Activated CD4-positive, alpha-beta T cell treated with anti-CD3 and anti-CD28 coated beads, Interleukin-2, amount 10 ng/mL, durations not matched to agents 7 days and 5 days (primary cell): ENCODE data around the gene FRRS1. TPM values are rescaled to one million over a fixed set of nuclear protein-coding genes. Genes with fewer than 3 reads are reported as not detected.
"Not testable (repeated sequence)": the region's sequence is repeated elsewhere in the genome, so short reads cannot be mapped to it uniquely, and the experiment has no call there.

Experiments used
- CTCF ChIA-PET: fragments of 350-600 bp; sonication (Branson Sonifier 250); formaldehyde crosslinking; loops from one replicate; lab custom pipeline; 2021; ENCODE audit warnings: antibody characterized with exemption; lab: Charles Lee
- POLR2A ChIA-PET: fragments of 350-600 bp; sonication (Branson Sonifier 250); formaldehyde crosslinking; loops from one replicate; lab custom pipeline; 2021; ENCODE audit warnings: antibody characterized with exemption; lab: Charles Lee
- DNase-seq: peaks from one replicate; pipeline ENCODE4 v3.0.0-alpha.2; 2020
- H3K27ac Mint-ChIP-seq: one replicate; pipeline ENCODE4 v1.8.0; 2021; ENCODE audit warnings: mild to moderate bottlenecking, moderate library complexity, mixed read lengths
- H3K27me3 Mint-ChIP-seq: one replicate; pipeline ENCODE4 v1.8.0; 2021; ENCODE audit warnings: mixed read lengths
- H3K36me3 Mint-ChIP-seq: one replicate; pipeline ENCODE4 v1.8.0; 2021; ENCODE audit warnings: low read depth, mixed read lengths
- H3K4me1 Mint-ChIP-seq: one replicate; pipeline ENCODE4 v1.8.0; 2021; ENCODE audit warnings: mixed read lengths
- H3K4me3 Mint-ChIP-seq: one replicate; pipeline ENCODE4 v1.8.0; 2021; ENCODE audit warnings: mild to moderate bottlenecking, moderate library complexity, mixed read lengths
- H3K9me3 Mint-ChIP-seq: one replicate; pipeline ENCODE4 v1.8.0; 2021; ENCODE audit warnings: mixed read lengths
- total RNA-seq, 2 experiments: library from RNA; stranded (reverse); gene quantifications; one replicate each; pipeline ENCODE4 v1.2.3, GENCODE V29; 2021

Gene FRRS1
- total RNA-seq, 2 experiments from 2014 or later: 1.7 to 2.1 TPM

GRCh38 chr1:99761774-99762173 is 4.7 kb downstream of the FRRS1 start:
- no peak overlapping the region for H3K27ac Mint-ChIP-seq
- POLR2A ChIA-PET: no interaction called here
- CTCF ChIA-PET: no interaction called here
- no peak overlapping the region for H3K4me3 Mint-ChIP-seq
- peaks cover 2% of the 10 kb centered on the region for H3K9me3 Mint-ChIP-seq
- H3K36me3 Mint-ChIP-seq: peaks cover 6% of the 10 kb centered on the region
- no peak for DNase-seq
- H3K4me1 Mint-ChIP-seq: peaks cover 28% of the 10 kb centered on the region
- H3K27me3 Mint-ChIP-seq: peaks cover 3% of the 10 kb centered on the region

GRCh38 chr1:99759518-99760160 is 6.8 kb downstream of the FRRS1 start:
- no peak overlapping the region for H3K27ac Mint-ChIP-seq
- H3K4me3 Mint-ChIP-seq: no peak overlapping the region
- ChIA-PET POLR2A (no interaction called here), CTCF (no interaction called here)
- H3K4me1 Mint-ChIP-seq: peaks cover 16% of the 10 kb centered on the region
- peaks cover 6% of the 10 kb centered on the region for H3K36me3 Mint-ChIP-seq
- peaks cover 2% of the 10 kb centered on the region for H3K9me3 Mint-ChIP-seq
- peaks cover 7% of the 10 kb centered on the region for H3K27me3 Mint-ChIP-seq
- no peak for DNase-seq

- H3K36me3 Mint-ChIP-seq, CTCF ChIA-PET, H3K4me3 Mint-ChIP-seq, H3K27ac Mint-ChIP-seq, H3K27me3 Mint-ChIP-seq, H3K9me3 Mint-ChIP-seq, DNase-seq, POLR2A ChIA-PET: not testable (repeated sequence)
- peaks cover 14% of the 10 kb centered on the region for H3K4me1 Mint-ChIP-seq
Measured at GRCh38 chr1:99758686-99759517, 7.5 kb downstream of the FRRS1 start.

DNA sequence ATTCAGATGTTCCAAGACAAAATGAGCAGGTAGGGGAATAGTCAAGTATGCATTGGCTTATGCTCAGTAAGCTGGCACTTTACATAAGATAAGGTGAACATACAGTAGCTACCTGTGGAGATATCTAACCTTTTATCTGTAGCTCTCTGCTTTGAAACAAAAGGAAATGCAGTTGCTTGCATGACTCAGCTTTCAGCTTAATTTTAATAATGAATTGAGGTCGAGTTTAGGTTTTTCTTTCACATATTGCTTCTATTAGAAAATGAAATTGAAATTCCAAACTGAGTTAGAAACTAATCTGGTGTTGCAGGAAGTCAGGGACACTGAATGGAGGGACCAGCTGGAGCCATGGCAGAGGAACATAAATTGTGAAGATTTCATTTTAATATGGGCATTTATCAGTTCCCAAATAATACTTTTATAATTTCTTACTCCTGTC is 8.3 kb downstream of the FRRS1 start:
- Mint-ChIP-seq H3K9me3 (peaks cover 2% of the 10 kb centered on the region), H3K4me1 (peaks cover 14% of the 10 kb centered on the region), H3K27me3 (peaks cover 7% of the 10 kb centered on the region), H3K27ac (no peak overlapping the region), H3K36me3 (peaks cover 6% of the 10 kb centered on the region), H3K4me3 (no peak overlapping the region)
- CTCF ChIA-PET: interaction anchor here (0.8 kb wide), 1 partner anchor 19 kb away, joined by 3 read pairs; no protein-coding TSS in a partner anchor
- POLR2A ChIA-PET: interaction anchor here (0.7 kb wide), 1 partner anchor 32 kb away, joined by 3 read pairs; no protein-coding TSS in a partner anchor
- DNase-seq: no peak

GRCh38 chr1:99756598-99756997 is 9.8 kb downstream of the FRRS1 start:
- no peak overlapping the region for H3K4me3 Mint-ChIP-seq
- H3K27me3 Mint-ChIP-seq: peaks cover 3% of the 10 kb centered on the region
- ChIA-PET POLR2A (no interaction called here), CTCF (interaction anchor here (0.7 kb wide), 1 partner anchor 136 kb away, joined by 3 read pairs; no protein-coding TSS in a partner anchor)
- peaks cover 4% of the 10 kb centered on the region for H3K9me3 Mint-ChIP-seq
- H3K36me3 Mint-ChIP-seq: peaks cover 6% of the 10 kb centered on the region
- DNase-seq: no peak
- H3K27ac Mint-ChIP-seq: no peak overlapping the region
- H3K4me1 Mint-ChIP-seq: peaks cover 20% of the 10 kb centered on the region

DNA sequence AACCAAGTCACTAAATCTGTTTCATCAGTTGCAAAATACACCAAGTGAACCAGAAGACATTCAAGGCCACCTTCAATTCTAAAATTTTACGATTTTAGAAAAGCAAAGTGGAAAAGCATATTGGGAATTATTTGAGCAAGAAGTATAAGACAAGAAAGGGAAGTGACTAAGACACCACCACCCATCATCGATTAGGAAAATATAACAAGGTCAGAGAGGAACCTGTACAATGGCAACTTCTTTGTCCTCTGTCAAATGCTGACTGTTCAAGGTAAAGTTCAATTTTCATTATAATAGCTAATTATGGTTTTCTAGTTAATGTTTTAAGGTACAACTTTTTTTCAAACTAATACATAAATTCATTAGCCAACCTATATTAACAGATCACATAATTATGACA is 10.8 kb downstream of the FRRS1 start:
- Mint-ChIP-seq H3K4me1 (peaks cover 24% of the 10 kb centered on the region), H3K27ac (no peak overlapping the region), H3K4me3 (no peak overlapping the region), H3K36me3 (peaks cover 6% of the 10 kb centered on the region), H3K9me3 (peaks cover 4% of the 10 kb centered on the region), H3K27me3 (peaks cover 3% of the 10 kb centered on the region)
- ChIA-PET POLR2A (interaction anchor here (0.6 kb wide), 1 partner anchor 770 kb away, joined by 7 read pairs; no protein-coding TSS in a partner anchor), CTCF (interaction anchor here (0.6 to 1.1 kb wide), 3 partner anchors 11 to 109 kb away, joined by 3 read pairs; partner anchors contain the start of gene FRRS1)
- DNase-seq: no peak

DNA sequence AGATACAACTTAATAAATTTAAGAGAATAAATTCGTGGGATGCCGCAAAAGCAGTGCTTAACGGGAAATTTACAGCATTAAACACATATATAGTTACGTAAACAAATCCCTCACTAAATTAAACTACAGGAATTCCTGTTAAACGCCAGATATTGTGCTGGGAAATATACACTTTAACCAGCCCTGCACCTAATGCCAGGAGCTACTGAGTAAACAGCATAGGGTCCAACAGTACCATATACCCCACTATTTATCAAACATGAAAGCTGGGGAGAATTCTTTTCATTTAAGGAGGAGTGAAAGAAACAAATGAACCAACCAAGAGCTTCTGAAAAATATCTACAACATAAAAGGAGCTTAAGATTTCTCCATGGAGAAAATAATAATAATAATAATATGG is 11.7 kb downstream of the FRRS1 start:
- Mint-ChIP-seq H3K4me3 (no peak overlapping the region), H3K27me3 (peaks cover 3% of the 10 kb centered on the region), H3K27ac (no peak overlapping the region), H3K9me3 (peaks cover 4% of the 10 kb centered on the region), H3K4me1 (peaks cover 30% of the 10 kb centered on the region), H3K36me3 (peaks cover 6% of the 10 kb centered on the region)
- no peak for DNase-seq
- POLR2A ChIA-PET: no interaction called here
- CTCF ChIA-PET: interaction anchor here (1.0 to 1.1 kb wide), 2 partner anchors 12 to 14 kb away, joined by 3 read pairs; partner anchors contain the start of gene FRRS1

DNA sequence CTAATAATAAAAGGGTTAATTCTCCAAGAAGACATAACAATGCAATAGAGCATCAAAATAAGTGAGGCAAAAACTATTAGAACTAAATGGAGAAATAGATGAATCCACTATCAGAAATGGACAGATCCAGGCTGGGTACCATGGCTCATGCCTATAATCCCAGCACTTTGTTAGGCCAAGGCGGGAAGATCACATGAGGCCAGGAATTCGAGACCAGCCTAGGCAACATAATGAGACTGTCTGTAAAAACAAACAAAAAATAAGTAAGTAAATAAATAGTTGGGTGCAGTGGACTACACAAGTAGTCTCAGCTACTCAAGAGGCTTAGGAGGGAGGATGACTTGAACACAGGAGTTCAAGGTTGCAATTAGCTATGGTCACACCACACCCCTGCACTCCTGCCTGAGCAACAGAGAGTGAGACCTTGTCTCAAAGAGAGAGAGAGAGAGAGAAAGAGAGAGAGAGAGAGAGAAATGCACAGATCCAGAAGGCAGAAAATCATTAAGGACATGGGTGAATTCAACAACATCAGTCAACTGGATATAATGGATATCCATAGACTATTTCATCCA is 12.3 kb downstream of the FRRS1 start:
- Mint-ChIP-seq H3K27ac (no peak overlapping the region), H3K4me1 (peaks cover 28% of the 10 kb centered on the region), H3K4me3 (no peak overlapping the region), H3K27me3 (peaks cover 3% of the 10 kb centered on the region), H3K36me3 (peaks cover 2% of the 10 kb centered on the region), H3K9me3 (peaks cover 4% of the 10 kb centered on the region)
- ChIA-PET POLR2A (no interaction called here), CTCF (no interaction called here)
- no peak for DNase-seq

DNA sequence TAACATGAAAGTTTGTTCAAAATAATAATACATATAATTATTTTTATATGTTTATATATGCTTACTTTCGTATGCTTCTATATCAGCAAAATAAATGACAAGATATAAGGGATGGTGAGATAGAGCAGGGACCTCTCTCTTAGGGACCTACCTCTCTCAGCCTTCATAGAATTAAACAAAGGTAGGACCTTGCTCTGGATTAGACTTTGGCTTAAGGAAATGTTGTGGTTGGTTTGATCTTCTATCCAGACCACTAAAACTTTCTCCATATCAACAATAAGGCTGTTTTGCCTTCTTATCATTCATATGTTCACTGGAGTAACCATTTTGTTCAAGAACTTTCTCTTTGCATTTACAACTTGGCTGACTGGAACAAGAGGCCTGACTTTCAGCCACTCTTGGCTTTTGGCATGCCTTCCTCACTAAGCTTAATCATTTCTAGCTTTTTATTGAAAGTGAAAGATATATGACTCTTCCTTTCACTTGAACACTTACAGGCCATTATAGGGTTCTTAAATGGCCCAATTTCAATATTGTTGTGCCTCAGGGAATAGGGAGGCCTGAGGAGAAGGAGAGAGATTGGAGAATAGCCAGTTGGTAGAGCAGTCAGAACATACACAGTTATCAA is 14.4 kb downstream of the FRRS1 start:
- CTCF ChIA-PET: no interaction called here
- Mint-ChIP-seq H3K4me3 (no peak overlapping the region), H3K27ac (no peak overlapping the region)

GRCh38 chr1:99749504-99750347 is 16.7 kb downstream of the FRRS1 start:
- DNase-seq: no peak
- peaks cover 16% of the 10 kb centered on the region for H3K4me1 Mint-ChIP-seq
- no peaks in the 10 kb centered on the region for H3K27me3 Mint-ChIP-seq
- H3K27ac Mint-ChIP-seq: no peak overlapping the region
- no peaks in the 10 kb centered on the region for H3K36me3 Mint-ChIP-seq
- H3K9me3 Mint-ChIP-seq: peaks cover 2% of the 10 kb centered on the region
- no peak overlapping the region for H3K4me3 Mint-ChIP-seq
- CTCF ChIA-PET: no interaction called here
- POLR2A ChIA-PET: no interaction called here

More for the DNA sequence above, 14.4 kb downstream of the FRRS1 start:
- H3K36me3 Mint-ChIP-seq: no peaks in the 10 kb centered on the region
- POLR2A ChIA-PET: no interaction called here
- DNase-seq: no peak
- H3K27me3 Mint-ChIP-seq: peaks cover 3% of the 10 kb centered on the region
- H3K9me3 Mint-ChIP-seq: peaks cover 2% of the 10 kb centered on the region
- H3K4me1 Mint-ChIP-seq: peaks cover 16% of the 10 kb centered on the region

GRCh38 chr1:99748419-99748818 is 18.0 kb downstream of the FRRS1 start:
- H3K27ac Mint-ChIP-seq: no peak overlapping the region
- H3K36me3 Mint-ChIP-seq: no peaks in the 10 kb centered on the region
- CTCF ChIA-PET: interaction anchor here (0.6 kb wide), 1 partner anchor 57 kb away, joined by 3 read pairs; no protein-coding TSS in a partner anchor
- no peak for DNase-seq
- no peak overlapping the region for H3K4me3 Mint-ChIP-seq
- POLR2A ChIA-PET: no interaction called here
- H3K9me3 Mint-ChIP-seq: peaks cover 2% of the 10 kb centered on the region
- H3K27me3 Mint-ChIP-seq: no peaks in the 10 kb centered on the region
- peaks cover 16% of the 10 kb centered on the region for H3K4me1 Mint-ChIP-seq

DNA sequence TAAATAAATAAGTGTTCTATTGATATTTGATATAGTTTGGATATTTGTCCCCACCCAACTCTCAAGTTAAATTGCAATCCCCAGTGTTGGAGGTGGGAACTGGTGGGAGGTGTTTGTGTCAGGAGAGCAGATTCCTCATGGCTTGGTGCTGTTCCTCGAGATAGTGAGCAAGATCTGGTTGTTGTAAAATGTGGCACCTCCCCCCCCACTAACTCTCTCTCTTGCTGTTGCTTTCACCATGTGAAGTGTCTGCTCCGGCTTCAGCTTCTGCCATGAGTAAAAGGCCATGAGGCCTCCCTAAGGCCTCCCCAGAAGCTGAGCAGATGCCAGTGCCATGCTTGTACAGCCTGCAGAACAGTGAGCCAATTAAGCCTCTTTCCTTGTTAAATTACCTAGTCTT is 20.8 kb downstream of the FRRS1 start:
- no peak for DNase-seq
- Mint-ChIP-seq H3K4me3 (no peak overlapping the region), H3K4me1 (peaks cover 6% of the 10 kb centered on the region), H3K36me3 (no peaks in the 10 kb centered on the region), H3K9me3 (no peaks in the 10 kb centered on the region), H3K27ac (no peak overlapping the region), H3K27me3 (no peaks in the 10 kb centered on the region)
- ChIA-PET CTCF (no interaction called here), POLR2A (no interaction called here)
